HEK293 (cell line): ENCODE results near the gene NIPAL1.

Experiments
- CTCF ChIA-PET: fragments of 350-600 bp; formaldehyde crosslinking; extraction: SDS; loops from one replicate; lab custom pipeline; 2021; ENCODE audit warnings: antibody characterized with exemption; lab: Yijun Ruan, JAX
- POLR2A ChIA-PET: fragments of 300-600 bp; formaldehyde crosslinking; extraction: SDS; loops from one replicate; lab custom pipeline; 2020; ENCODE audit warnings: antibody characterized with exemption, inconsistent platforms; lab: Yijun Ruan, JAX
- H3K27ac ChIP-seq: fragments of 200-500 bp; sonication (Bioruptor generic); 2 replicates; pipeline ENCODE4 v1.5.1; 2014; ENCODE audit warnings: low read depth, low read length, control low read depth, inconsistent platforms; ENCODE audit errors: extremely low read depth
- H3K36me3 ChIP-seq, 2 experiments: fragments of 200-500 bp in 1 of 2; sonication (Bioruptor generic) in 1 of 2; 1 replicate in 1 of 2; 2 replicates in 1 of 2; pipeline ENCODE4 v1.5.1; 2014 to 2017; ENCODE audit warnings: inconsistent platforms in 2 of 2, low read length in 2 of 2; ENCODE audit not compliant: control insufficient read depth in 2 of 2, insufficient read depth in 1 of 2
- H3K4me1 ChIP-seq: fragments of 200-500 bp; sonication (Bioruptor generic); 2 replicates; pipeline ENCODE4 v1.5.1; 2014; ENCODE audit warnings: mild to moderate bottlenecking, low read length, inconsistent platforms; ENCODE audit not compliant: control insufficient read depth, insufficient read depth
- H3K4me3 ChIP-seq: 2 replicates; pipeline ENCODE4 v1.5.1; 2011; ENCODE audit warnings: low read depth, mild to moderate bottlenecking, control low read depth, low read length, moderate library complexity
- H3K9me3 ChIP-seq: fragments of 200-500 bp; sonication (Bioruptor generic); 2 replicates; pipeline ENCODE4 v1.5.1; 2014; ENCODE audit warnings: low read depth, low read length, inconsistent platforms; ENCODE audit not compliant: control insufficient read depth, insufficient read depth
- INSM2 ChIP-seq: fragments of 450-650 bp; formaldehyde crosslinking; IDR thresholded peaks from 2 replicates; pipeline ENCODE4 v1.5.1; 2016; ENCODE audit warnings: missing biosample characterization, missing genetic modification characterization
- KLF7 ChIP-seq: fragments of 450-650 bp; formaldehyde crosslinking; IDR thresholded peaks from 2 replicates; pipeline ENCODE4 v1.5.1; 2016; ENCODE audit warnings: missing biosample characterization, missing genetic modification characterization, borderline replicate concordance
- MYNN ChIP-seq: fragments of 450-650 bp; formaldehyde crosslinking; IDR thresholded peaks from 2 replicates; pipeline ENCODE4 v1.5.1; 2016; ENCODE audit warnings: missing biosample characterization, missing genetic modification characterization, borderline replicate concordance
- MZF1 ChIP-seq: fragments of 450-650 bp; formaldehyde crosslinking; IDR thresholded peaks from 2 replicates; pipeline ENCODE4 v1.5.1; 2017; ENCODE audit warnings: missing biosample characterization, missing genetic modification characterization, borderline replicate concordance
- PRDM1 ChIP-seq: fragments of 450-650 bp; formaldehyde crosslinking; IDR thresholded peaks from 2 replicates; pipeline ENCODE4; 2016; ENCODE audit warnings: missing biosample characterization, missing genetic modification characterization
- YY1 ChIP-seq: fragments of 450-650 bp; formaldehyde crosslinking; IDR thresholded peaks from 2 replicates; pipeline ENCODE4 v1.5.1; 2018; ENCODE audit warnings: missing biosample characterization, missing genetic modification characterization
- ZBTB26 ChIP-seq: fragments of 450-650 bp; formaldehyde crosslinking; optimal IDR thresholded peaks from 2 replicates; pipeline ENCODE3; 2016; ENCODE audit warnings: missing biosample characterization, mild to moderate bottlenecking, missing genetic modification characterization
- ZBTB8A ChIP-seq: fragments of 450-650 bp; formaldehyde crosslinking; IDR thresholded peaks from 2 replicates; pipeline ENCODE4 v1.5.1; 2016; ENCODE audit warnings: missing biosample characterization, missing genetic modification characterization
- ZNF10 ChIP-seq: fragments of 450-650 bp; formaldehyde crosslinking; IDR thresholded peaks from 2 replicates; pipeline ENCODE4 v1.5.1; 2017; ENCODE audit warnings: missing biosample characterization, missing genetic modification characterization
- ZNF423 ChIP-seq: fragments of 450-650 bp; formaldehyde crosslinking; IDR thresholded peaks from 2 replicates; pipeline ENCODE4 v1.5.1; 2016; ENCODE audit warnings: missing biosample characterization, missing genetic modification characterization
- ZNF426 ChIP-seq: fragments of 450-650 bp; formaldehyde crosslinking; IDR thresholded peaks from 2 replicates; pipeline ENCODE4 v1.5.1; 2017; ENCODE audit warnings: missing biosample characterization, missing genetic modification characterization, mild to moderate bottlenecking, inconsistent platforms, moderate library complexity
- ZNF48 ChIP-seq: fragments of 450-650 bp; formaldehyde crosslinking; IDR thresholded peaks from 2 replicates; pipeline ENCODE4 v1.5.1; 2016; ENCODE audit warnings: missing biosample characterization, missing genetic modification characterization
- ZNF488 ChIP-seq: fragments of 450-650 bp; formaldehyde crosslinking; IDR thresholded peaks from 2 replicates; pipeline ENCODE4 v1.5.1; 2016; ENCODE audit warnings: missing biosample characterization, missing genetic modification characterization
- ZNF561 ChIP-seq: fragments of 450-650 bp; IDR thresholded peaks from 2 replicates; pipeline ENCODE4 v1.5.1; 2018; ENCODE audit warnings: missing biosample characterization, missing genetic modification characterization, borderline replicate concordance
- ZNF645 ChIP-seq: fragments of 450-650 bp; formaldehyde crosslinking; IDR thresholded peaks from 2 replicates; pipeline ENCODE4; 2016; ENCODE audit warnings: missing biosample characterization, missing genetic modification characterization
- ZNF791 ChIP-seq: fragments of 450-650 bp; formaldehyde crosslinking; IDR thresholded peaks from 2 replicates; pipeline ENCODE4 v1.5.1; 2016; ENCODE audit warnings: missing biosample characterization, missing genetic modification characterization
- ZNF830 ChIP-seq: fragments of 450-650 bp; IDR thresholded peaks from 2 replicates; pipeline ENCODE4 v1.5.0; 2018; ENCODE audit warnings: missing biosample characterization, missing genetic modification characterization, low read depth, mild to moderate bottlenecking, moderate library complexity
- ZSCAN18 ChIP-seq: fragments of 450-650 bp; formaldehyde crosslinking; IDR thresholded peaks from 2 replicates; pipeline ENCODE4 v1.5.1; 2016; ENCODE audit warnings: missing biosample characterization, missing genetic modification characterization
- ZSCAN23 ChIP-seq: fragments of 450-650 bp; formaldehyde crosslinking; IDR thresholded peaks from 2 replicates; pipeline ENCODE4 v1.5.1; 2016; ENCODE audit warnings: missing biosample characterization, missing genetic modification characterization

NIPAL1 gene

GRCh38 chr4:48041535-48042137 lies 25.1 kb downstream of the NIPAL1 start (continued):
- no peak for TF ChIP-seq ZSCAN18
- TF ChIP-seq ZNF10 (tag by site-specific recombination) = no peak

- Histone ChIP-seq H3K4me1 (no peaks in the 10 kb centered on the region), H3K9me3 (no peaks in the 10 kb centered on the region), H3K27ac (no peak overlapping the region)
- POLR2A ChIA-PET = no interaction called here
- TF ChIP-seq PRDM1 (tag by site-specific recombination) = 0 out of 2 replicates have a peak, but pooled peaks have one; percentile 19
- TF ChIP-seq ZNF645 (tag by site-specific recombination) = no peak
- TF ChIP-seq ZNF423 (tag by site-specific recombination) = no peak
- TF ChIP-seq, all 188 proteins: peak for 1
- Histone ChIP-seq H3K36me3 (no peaks in the 10 kb centered on the region), H3K4me3 (no peak overlapping the region)
- CTCF ChIA-PET = interaction anchor here (0.6 to 2.0 kb wide), 4 partner anchors 9 to 273 kb away, joined by 3 to 7 read pairs (median 3); no protein-coding TSS in a partner anchor
These were observed 26.4 kb downstream of the NIPAL1 start for GRCh38 chr4:48042979-48043461.

GRCh38 chr4:48043504-48043903 lies 26.9 kb downstream of the NIPAL1 start:
- TF ChIP-seq ZNF48 (tag by site-specific recombination) (no peak), ZNF423 (tag by site-specific recombination) (no peak), ZNF488 (tag by site-specific recombination) (no peak), ZSCAN23 (tag by site-specific recombination) (no peak), YY1 (tag by site-specific recombination) (no peak), INSM2 (no peak), ZNF791 (tag by site-specific recombination) (no peak), KLF7 (tag by site-specific recombination) (no peak), MYNN (no peak), ZBTB8A (tag by site-specific recombination) (no peak), ZNF830 (no peak), ZNF426 (tag by site-specific recombination) (no peak), MZF1 (tag by site-specific recombination) (no peak), ZBTB26 (no peak), ZNF561 (tag by site-specific recombination) (no peak)
- TF ChIP-seq, all 188 proteins: peak for 0
- CTCF ChIA-PET = interaction anchor here (0.6 to 2.0 kb wide), 4 partner anchors 9 to 272 kb away, joined by 3 to 7 read pairs (median 3); no protein-coding TSS in a partner anchor
- POLR2A ChIA-PET = no interaction called here
- H3K27ac ChIP-seq = no peak overlapping the region
- no peaks in the 10 kb centered on the region for H3K36me3 ChIP-seq
- H3K4me3 ChIP-seq = no peak overlapping the region
- no peaks in the 10 kb centered on the region for H3K9me3 ChIP-seq
- no peaks in the 10 kb centered on the region for H3K4me1 ChIP-seq
